Activated T-helper 1 cell treated with anti-CD3 and anti-CD28 coated beads, Interleukin-2, amount 50 U/mL, for 16 hours (primary cell): ENCODE data around the gene DGKK.

Experiments used
- DNase-seq, 2 donors: peaks; one replicate each; pipeline ENCODE4 v3.0.0-alpha.2; 2020; ENCODE audit warnings: low read depth in 1 of 2, low spot score in 1 of 2

Gene DGKK, protein sequence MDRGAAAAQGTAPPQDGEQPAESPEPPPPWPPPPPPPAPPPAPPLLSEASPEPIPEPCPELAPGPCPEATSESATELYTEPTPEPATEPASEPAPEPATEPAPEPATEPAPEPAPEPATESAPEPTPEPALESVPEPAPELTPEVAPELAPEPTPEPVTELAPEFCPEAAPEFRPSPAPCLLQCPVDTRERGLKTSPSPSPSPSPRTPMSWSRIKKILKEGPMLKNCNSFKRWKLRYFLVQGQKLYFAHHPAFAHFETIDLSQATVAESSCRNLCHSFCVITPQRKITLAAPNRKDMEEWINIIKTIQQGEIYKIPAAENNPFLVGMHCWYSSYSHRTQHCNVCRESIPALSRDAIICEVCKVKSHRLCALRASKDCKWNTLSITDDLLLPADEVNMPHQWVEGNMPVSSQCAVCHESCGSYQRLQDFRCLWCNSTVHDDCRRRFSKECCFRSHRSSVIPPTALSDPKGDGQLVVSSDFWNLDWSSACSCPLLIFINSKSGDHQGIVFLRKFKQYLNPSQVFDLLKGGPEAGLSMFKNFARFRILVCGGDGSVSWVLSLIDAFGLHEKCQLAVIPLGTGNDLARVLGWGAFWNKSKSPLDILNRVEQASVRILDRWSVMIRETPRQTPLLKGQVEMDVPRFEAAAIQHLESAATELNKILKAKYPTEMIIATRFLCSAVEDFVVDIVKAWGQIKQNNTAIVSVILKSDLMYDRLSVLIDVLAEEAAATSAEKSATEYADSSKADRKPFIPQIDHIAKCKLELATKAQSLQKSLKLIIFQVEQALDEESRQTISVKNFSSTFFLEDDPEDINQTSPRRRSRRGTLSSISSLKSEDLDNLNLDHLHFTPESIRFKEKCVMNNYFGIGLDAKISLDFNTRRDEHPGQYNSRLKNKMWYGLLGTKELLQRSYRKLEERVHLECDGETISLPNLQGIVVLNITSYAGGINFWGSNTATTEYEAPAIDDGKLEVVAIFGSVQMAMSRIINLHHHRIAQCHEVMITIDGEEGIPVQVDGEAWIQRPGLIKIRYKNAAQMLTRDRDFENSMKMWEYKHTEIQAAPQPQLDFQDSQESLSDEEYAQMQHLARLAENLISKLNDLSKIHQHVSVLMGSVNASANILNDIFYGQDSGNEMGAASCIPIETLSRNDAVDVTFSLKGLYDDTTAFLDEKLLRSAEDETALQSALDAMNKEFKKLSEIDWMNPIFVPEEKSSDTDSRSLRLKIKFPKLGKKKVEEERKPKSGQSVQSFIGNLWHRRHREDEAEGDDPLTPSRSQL

DNA sequence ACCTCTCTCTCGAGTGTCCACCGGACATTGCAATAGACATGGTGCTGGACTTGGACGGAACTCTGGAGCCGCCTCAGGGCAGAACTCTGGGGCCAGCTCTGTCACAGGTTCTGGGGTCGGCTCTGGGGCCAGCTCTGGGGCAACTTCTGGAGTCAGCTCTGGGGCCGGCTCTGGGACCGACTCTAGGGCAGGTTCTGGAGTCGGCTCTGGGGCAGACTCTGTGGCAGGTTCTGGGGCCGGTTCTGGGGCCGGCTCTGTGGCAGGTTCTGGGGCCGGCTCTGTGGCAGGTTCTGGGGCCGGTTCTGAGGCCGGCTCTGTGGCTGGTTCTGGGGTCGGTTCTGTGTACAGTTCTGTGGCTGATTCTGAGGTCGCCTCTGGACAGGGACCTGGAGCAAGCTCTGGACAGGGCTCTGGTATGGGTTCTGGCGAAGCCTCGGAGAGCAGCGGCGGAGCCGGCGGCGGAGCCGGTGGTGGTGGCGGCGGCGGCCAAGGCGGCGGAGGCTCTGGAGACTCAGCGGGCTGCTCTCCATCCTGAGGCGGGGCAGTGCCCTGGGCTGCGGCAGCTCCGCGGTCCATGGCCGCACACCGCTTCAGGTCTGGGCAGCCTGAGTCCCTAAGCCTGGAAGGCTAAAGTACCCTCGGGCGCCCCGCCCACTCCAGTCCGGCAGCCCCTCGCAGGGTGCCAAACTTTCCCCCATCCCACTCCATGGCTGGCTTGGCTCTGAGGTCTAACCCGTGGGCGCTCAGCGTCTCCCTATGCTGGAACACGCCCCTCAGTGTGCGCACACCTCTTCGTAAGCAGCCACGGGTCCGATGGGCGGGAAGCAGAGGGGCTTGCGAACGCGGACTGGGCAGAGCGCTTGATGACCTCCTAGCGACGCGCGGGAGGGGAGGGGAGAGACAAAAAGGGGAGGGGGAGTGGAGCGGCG, at the start of gene DGKK:
DGKK (minus strand) TSS at position 723 of the 929 bp plus-strand sequence; CDS start at position 576, 147 bp downstream.
- DNase-seq: no peak

DNA sequence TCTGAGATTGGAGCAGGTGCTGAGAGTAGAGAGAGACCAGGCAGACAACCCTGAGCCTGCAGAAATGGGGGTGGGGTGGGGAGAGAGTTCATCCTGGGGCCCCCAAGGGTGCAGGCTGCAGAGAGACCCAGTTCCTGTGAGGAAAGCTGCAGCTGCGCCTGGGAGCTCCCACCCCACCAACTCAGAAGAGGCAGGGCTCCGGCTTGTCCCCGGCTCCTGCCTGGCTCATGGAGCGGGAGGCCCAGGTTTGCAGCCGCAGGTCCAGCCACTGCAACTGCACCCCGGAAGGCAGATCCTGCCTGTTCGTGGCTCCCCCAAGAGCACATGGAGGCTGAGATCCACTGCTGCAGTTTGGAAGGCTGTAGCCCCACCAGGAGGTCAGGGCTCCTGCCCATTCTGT, 44.2 kb upstream of the DGKK start:
- DNase-seq: no peak

GRCh38 chrX:50497114-50497513, 26.5 kb upstream of the DGKK start:
- DNase-seq: no peak

- no peak for DNase-seq
Measured at GRCh38 chrX:50495616-50496015, 25.0 kb upstream of the DGKK start.

- no peak for DNase-seq
Measured at GRCh38 chrX:50492720-50493119, 22.1 kb upstream of the DGKK start.

DNA sequence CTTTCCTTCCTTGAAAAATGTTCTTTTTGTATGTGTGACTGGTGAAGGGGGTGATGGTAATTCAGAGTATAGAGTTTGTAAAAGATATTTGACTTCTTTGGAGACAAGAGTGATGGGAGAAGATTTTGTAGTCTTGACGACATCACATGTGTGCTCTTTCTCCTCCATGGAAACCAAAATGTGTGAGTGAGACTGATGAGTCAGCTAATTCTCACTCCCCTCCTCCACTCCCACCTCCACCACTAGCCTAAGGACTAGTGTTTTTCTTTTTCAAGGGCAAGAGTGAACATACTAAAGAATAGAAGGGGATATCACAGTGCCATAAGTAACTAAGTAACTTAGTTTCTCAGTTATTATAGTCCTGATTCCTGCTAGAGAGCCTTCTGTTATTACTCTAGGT, 14.0 kb upstream of the DGKK start:
- DNase-seq: no peak

DNA sequence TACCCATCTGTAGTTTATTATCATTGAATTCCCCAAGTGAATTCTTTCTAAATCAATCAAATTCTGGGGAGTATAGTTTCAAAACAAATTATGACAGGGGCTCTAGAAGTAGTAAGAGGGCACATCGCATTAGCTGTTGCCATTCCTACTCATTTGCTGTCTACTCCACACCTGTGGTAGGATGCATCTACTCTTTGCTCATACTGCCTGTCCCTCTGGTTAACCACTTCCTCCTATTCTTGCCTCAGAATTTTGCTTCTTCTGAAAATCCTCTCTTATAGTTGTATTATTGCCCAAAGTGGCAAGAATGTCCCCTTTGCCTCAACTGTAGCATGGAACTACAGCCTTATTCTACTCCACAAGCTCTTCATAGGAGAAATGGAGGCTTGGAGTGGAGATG, 12.7 kb upstream of the DGKK start:
- DNase-seq: no peak

DNA sequence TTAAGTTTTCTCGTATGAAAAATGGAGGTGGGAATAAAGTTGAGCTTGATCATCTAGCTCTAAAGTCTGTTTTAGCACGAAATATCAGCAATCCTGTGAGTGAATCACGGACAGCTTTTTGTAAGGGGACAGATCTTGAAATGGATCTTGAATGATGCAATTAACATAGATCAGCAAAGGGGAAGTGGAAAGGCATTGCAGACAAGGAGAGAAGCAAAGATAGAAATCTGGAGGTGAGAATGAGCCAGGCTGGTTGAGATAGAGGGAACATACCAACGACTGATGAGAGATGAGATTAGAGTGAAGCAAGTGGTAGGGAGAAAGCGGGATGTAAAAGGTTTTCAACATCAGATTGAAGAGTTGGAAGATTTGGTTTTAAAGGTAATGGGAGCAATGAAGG, 4.6 kb upstream of the DGKK start:
- no peak for DNase-seq

GRCh38 chrX:50471390-50471789, 765 bp upstream of the DGKK start:
- DNase-seq: no peak

DNA sequence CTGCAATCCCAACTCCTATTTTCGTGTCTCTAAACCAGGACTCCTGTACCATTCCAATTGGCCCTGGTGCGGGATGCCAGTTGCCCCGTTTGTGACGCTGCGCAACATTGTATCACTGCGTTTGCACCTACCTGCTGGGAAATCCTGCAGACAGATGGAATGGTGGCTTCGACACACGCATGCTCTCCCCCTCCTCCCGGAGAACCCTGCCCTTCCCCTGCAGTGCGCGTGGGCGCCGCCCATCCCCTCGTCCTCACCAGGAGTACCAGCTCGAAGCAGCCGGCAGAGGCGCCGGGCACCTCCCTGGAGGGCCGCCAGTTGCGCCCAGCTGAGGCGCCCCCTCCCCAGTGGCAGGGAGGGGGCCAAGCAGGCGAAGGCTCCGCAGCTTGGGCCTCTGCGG, 1.4 kb downstream of the DGKK start:
- no peak for DNase-seq

GRCh38 chrX:50459615-50460014, 11.0 kb downstream of the DGKK start:
- no peak for DNase-seq

GRCh38 chrX:50458483-50458882, 12.1 kb downstream of the DGKK start:
- DNase-seq: no peak

- DNase-seq: no peak
Measured at GRCh38 chrX:50456712-50457484, 13.7 kb downstream of the DGKK start.

- no peak for DNase-seq
Measured at GRCh38 chrX:50452782-50453181, 17.8 kb downstream of the DGKK start.

DNA sequence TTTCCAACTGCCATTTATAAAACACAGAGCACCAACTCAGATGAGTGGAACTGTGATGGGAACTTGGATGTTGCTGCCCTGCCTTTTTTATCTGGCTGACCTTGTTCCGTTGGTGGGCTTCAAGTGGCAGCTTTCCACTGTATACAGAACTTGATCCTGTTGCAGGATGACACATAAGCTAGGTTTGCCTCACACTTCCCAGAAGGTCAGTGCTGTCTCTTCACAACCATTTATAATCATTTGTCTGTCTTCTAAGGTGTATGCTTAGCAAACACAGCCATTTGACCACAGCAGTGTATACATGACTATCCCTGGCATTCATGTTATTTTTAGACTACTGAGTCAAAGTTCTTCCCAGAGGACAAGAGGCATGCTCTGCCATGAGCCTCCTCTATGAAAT, 20.3 kb downstream of the DGKK start:
- no peak for DNase-seq

GRCh38 chrX:50448565-50448964, 22.1 kb downstream of the DGKK start:
- no peak for DNase-seq

GRCh38 chrX:50447535-50447934, 23.1 kb downstream of the DGKK start:
- no peak for DNase-seq

DNA sequence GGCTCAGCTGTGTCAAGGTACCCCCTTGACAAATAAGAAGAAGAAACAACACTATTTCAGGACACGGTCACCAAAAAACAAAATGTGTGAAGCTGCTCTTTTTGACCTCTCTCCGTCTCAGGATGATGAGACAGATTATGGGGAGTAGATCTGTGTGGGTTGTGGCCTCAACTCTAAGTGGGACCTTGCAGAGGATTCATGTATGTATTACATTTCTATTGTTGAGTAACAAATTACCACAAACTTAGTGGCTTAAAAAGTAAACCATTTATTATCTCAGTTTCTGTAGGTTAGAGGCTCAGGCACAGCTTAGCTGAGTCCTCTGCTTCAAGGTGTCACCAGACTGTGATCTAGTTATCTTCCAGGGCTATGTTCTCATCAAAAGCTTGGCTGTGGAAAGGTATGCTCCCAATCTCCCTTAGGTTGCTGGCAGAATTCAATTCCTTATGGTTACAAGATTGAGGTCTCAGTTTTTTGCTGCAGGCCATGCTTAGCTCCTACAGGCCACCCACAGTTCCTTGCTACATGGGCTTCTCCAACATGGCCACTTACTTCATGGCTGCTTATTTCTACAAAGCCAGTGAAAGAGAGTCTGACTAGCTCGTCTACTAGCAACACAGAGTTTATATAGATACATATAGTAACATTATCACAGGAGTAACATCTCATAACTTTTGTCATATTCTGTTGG, 28.1 kb downstream of the DGKK start:
- no peak for DNase-seq

- no peak for DNase-seq
Measured at GRCh38 chrX:50436797-50437196, 33.8 kb downstream of the DGKK start.
